HG02588 (cell line): ENCODE data around the gene SPOCD1.

Experiments used
- ATAC-seq: cut with Tn5 transposase; IDR thresholded peaks from one replicate; pipeline ENCODE4 v1.9.1; 2021; ENCODE audit warnings: mild to moderate bottlenecking, moderate library complexity; ENCODE audit not compliant: unreplicated experiment

Gene SPOCD1

GRCh38 chr1:31815752-31816500 is at the start of gene SPOCD1:
Gene SPOCD1 (minus strand): TSS chr1:31816022. CDS start chr1:31815333, 689 bp downstream.
- ATAC-seq = no peak

GRCh38 chr1:31862071-31862470 is 46.2 kb upstream of the SPOCD1 start:
- no peak for ATAC-seq

- ATAC-seq = no peak
Measured at GRCh38 chr1:31861346-31861745, 45.5 kb upstream of the SPOCD1 start.

GRCh38 chr1:31860581-31860980 is 44.8 kb upstream of the SPOCD1 start:
- no peak for ATAC-seq

GRCh38 chr1:31859719-31860118 is 43.9 kb upstream of the SPOCD1 start:
- no peak for ATAC-seq

GRCh38 chr1:31859044-31859443 is 43.2 kb upstream of the SPOCD1 start:
- no peak for ATAC-seq

GRCh38 chr1:31857863-31858262 is 42.0 kb upstream of the SPOCD1 start:
- no peak for ATAC-seq

GRCh38 chr1:31856140-31856539 is 40.3 kb upstream of the SPOCD1 start:
- ATAC-seq = no peak

GRCh38 chr1:31855038-31855845 is 39.4 kb upstream of the SPOCD1 start:
- no peak for ATAC-seq

GRCh38 chr1:31849653-31850052 is 33.8 kb upstream of the SPOCD1 start:
- ATAC-seq = no peak

- no peak for ATAC-seq
Measured at GRCh38 chr1:31848381-31848897, 32.6 kb upstream of the SPOCD1 start.

- no peak for ATAC-seq
Measured at GRCh38 chr1:31846484-31846883, 30.7 kb upstream of the SPOCD1 start.

- ATAC-seq = no peak
Measured at GRCh38 chr1:31843506-31843905, 27.7 kb upstream of the SPOCD1 start.

- no peak for ATAC-seq
Measured at GRCh38 chr1:31839662-31840343, 24.0 kb upstream of the SPOCD1 start.

- ATAC-seq = no peak
Measured at GRCh38 chr1:31837451-31838158, 21.8 kb upstream of the SPOCD1 start.

- no peak for ATAC-seq
Measured at GRCh38 chr1:31836638-31837037, 20.8 kb upstream of the SPOCD1 start.

- no peak for ATAC-seq
Measured at GRCh38 chr1:31835415-31835814, 19.6 kb upstream of the SPOCD1 start.

GRCh38 chr1:31834501-31834900 is 18.7 kb upstream of the SPOCD1 start:
- ATAC-seq = no peak

- ATAC-seq = no peak
Measured at GRCh38 chr1:31831397-31832378, 15.9 kb upstream of the SPOCD1 start.

GRCh38 chr1:31830511-31830910 is 14.7 kb upstream of the SPOCD1 start:
- no peak for ATAC-seq
